Measurements from ENCODE around the gene AMIGO1. TPM values are rescaled to one million over a fixed set of nuclear protein-coding genes. Genes with fewer than 3 reads are reported as not detected.

AMIGO1 gene
- total RNA-seq, 2 donors from 2014 or later = 11.0 to 15.1 TPM

GRCh38 chr1:109483672-109484518 is 25.6 kb downstream of the AMIGO1 start, which contains the start of gene ATXN7L2:
Gene ATXN7L2 (plus strand): TSS chr1:109483905. CDS start chr1:109483954, 49 bp downstream.
- Histone ChIP-seq H3K4me1 (peaks cover 0 to 18% of the 10 kb centered on the region in 2 donors), H3K27ac (peak within 1 kb of the TSS; percentile 86 to 92), H3K27me3 (no peaks in the 10 kb centered on the region), H3K9me3 (no peaks in the 10 kb centered on the region), H3K4me3 (peak within 1 kb of the TSS; percentile 70 to 78), H3K36me3 (peaks cover 5% of the 10 kb centered on the region)
- peak; percentile 87 for DNase-seq (ENCODE audit: low spot score)
- TF ChIP-seq, protein P1, sequence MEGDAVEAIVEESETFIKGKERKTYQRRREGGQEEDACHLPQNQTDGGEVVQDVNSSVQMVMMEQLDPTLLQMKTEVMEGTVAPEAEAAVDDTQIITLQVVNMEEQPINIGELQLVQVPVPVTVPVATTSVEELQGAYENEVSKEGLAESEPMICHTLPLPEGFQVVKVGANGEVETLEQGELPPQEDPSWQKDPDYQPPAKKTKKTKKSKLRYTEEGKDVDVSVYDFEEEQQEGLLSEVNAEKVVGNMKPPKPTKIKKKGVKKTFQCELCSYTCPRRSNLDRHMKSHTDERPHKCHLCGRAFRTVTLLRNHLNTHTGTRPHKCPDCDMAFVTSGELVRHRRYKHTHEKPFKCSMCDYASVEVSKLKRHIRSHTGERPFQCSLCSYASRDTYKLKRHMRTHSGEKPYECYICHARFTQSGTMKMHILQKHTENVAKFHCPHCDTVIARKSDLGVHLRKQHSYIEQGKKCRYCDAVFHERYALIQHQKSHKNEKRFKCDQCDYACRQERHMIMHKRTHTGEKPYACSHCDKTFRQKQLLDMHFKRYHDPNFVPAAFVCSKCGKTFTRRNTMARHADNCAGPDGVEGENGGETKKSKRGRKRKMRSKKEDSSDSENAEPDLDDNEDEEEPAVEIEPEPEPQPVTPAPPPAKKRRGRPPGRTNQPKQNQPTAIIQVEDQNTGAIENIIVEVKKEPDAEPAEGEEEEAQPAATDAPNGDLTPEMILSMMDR (IDR thresholded peaks at IDR 0.05) = no peak

DNA sequence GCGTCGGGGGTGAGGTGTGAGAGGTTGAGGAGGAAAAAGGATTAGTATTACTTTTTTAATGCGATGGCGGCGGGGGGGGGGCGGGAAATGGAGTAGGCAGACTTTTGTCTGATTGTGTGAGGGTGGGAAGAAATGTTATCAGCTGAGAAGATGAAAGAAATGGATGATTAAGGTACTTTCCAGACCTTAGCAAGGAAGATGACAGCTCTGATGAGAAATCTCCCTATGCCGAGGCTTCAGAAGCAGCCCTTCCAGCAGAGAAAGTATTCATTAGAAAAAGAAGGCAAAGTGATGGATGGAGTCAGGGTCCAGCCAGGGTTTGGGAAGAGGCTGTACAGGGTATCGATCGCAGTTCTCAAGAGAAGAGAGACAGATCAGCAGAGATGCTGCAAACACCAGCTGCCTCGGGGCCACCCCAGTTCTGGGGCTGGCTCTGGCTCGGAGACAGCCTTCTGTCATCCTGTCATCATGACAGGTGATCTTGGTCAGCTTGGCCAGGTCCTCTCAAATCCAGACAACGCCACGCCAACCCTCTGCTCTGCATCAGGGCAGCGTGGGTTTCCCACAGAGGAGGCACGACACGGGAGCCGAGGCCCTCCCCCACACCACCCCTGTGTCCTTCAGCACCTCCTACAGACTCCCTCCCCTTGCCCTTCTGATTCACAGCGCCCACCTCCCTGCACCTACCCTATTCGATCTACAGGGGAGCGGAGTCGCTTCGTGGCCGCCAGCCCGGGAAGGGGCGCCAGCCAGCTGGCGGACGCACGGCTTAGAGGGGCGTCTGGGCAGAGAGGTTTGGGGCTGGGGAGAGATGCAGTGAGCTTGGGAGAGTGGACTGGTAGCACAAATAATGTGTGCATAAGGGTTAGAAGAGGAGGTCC is 26.5 kb downstream of the AMIGO1 start:
- DNase-seq (ENCODE audit: low spot score) = no peak
- Histone ChIP-seq H3K36me3 (peaks cover 5% of the 10 kb centered on the region), H3K4me1 (peaks cover 0 to 18% of the 10 kb centered on the region in 2 donors), H3K27ac (peak overlapping the region; percentile 21 to 53), H3K4me3 (peak overlapping the region; percentile 46 to 70), H3K27me3 (no peaks in the 10 kb centered on the region), H3K9me3 (no peaks in the 10 kb centered on the region)
- TF ChIP-seq, protein P1 (IDR thresholded peaks at IDR 0.05) = no peak

- TF ChIP-seq, protein P1 (IDR thresholded peaks at IDR 0.05) = no peak
- Histone ChIP-seq H3K36me3 (no peaks in the 10 kb centered on the region), H3K27me3 (no peaks in the 10 kb centered on the region), H3K4me1 (peaks cover 0 to 18% of the 10 kb centered on the region in 2 donors), H3K9me3 (no peaks in the 10 kb centered on the region), H3K27ac (no peak overlapping the region), H3K4me3 (no peak overlapping the region)
- no peak for DNase-seq (ENCODE audit: low spot score)
These were observed 27.3 kb downstream of the AMIGO1 start for GRCh38 chr1:109482242-109482641.

DNA sequence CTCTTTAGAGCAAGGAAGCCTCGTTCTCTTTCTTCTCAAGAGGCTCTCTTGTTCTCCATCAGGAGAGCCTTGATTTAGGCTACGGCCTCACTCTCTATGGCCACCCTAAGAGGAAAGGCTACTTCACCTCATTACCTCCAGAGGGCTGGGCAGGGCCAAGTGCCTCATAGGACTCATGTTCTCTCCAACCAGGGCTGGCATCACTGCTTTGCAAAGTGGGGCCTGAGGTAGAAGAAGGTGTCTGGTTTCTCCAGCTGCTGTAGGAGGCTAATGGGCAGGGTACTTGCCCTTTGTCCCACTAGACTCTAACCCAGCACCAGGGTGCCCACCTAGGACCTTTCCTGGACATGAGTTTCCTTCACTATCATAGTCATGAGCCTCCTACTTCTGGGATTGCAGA is 27.9 kb downstream of the AMIGO1 start:
- Histone ChIP-seq H3K27ac (no peak overlapping the region), H3K4me1 (peaks cover 0 to 18% of the 10 kb centered on the region in 2 donors), H3K4me3 (no peak overlapping the region), H3K36me3 (no peaks in the 10 kb centered on the region), H3K27me3 (no peaks in the 10 kb centered on the region), H3K9me3 (no peaks in the 10 kb centered on the region)
- no peak for DNase-seq (ENCODE audit: low spot score)
- TF ChIP-seq, protein P1 (IDR thresholded peaks at IDR 0.05) = no peak

GRCh38 chr1:109479901-109480300 is 29.6 kb downstream of the AMIGO1 start:
- Histone ChIP-seq H3K4me3 (no peak overlapping the region), H3K27me3 (no peaks in the 10 kb centered on the region), H3K4me1 (peaks cover 0 to 21% of the 10 kb centered on the region in 2 donors), H3K27ac (no peak overlapping the region), H3K9me3 (no peaks in the 10 kb centered on the region), H3K36me3 (no peaks in the 10 kb centered on the region)
- no peak for DNase-seq (ENCODE audit: low spot score)
- TF ChIP-seq, protein P1 (IDR thresholded peaks at IDR 0.05) = no peak
